Measurements from ENCODE around the gene NRG3. TPM values are rescaled to one million over a fixed set of nuclear protein-coding genes. Genes with fewer than 3 reads are reported as not detected.

NRG3 gene
- total and polyA plus RNA-seq, 2 of the 4 experiments (the other 2 are of a cell fraction), result not detected

DNA sequence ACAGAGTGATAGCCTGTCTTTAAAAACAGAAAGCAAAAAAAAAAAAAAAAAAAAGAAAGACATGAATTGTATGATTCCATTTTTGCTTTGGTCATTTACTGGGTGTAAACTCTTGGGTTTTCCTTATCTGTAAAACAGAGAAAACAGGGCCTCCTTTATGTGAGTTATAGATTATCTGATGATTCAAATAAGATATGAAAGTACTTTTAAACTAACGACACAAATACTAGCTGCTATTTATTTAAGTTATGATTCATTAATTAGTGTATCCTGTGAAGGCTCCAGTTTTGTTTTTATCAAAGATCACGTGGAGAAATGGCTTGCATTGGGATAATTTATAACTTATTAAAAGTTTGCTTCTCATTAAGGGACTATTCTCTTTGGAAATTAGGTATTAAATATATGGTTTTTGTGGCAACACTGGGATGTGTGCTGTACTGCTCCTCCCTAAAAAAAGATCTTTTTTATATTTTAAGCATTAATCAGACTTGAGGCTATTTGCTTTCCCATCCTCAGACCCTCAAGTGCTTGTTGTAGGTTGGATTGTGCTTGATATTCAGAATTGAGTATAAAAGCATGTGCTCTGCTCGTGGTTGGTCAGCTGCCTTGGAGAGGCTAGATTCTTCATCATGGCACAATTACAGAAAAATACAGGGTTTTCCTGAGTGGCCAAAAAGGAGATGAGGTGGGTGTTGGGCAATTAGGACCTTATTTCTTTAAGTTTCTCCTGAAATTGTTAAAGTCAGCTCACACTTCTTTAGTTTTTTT, 39.9 kb downstream of the NRG3 start:
- no peak overlapping the region for H4K5ac ChIP-seq (ENCODE audit: low read depth, low read length)
- no peak overlapping the region for H4K8ac ChIP-seq (ENCODE audit: low read depth in 2 of 2, low read length in 2 of 2)
- ChIA-PET POLR2A (ENCODE audit: unreplicated experiment) (no interaction called here), CTCF (no interaction called here)
- no peak overlapping the region for H2BK5ac ChIP-seq (ENCODE audit: low read depth, low read length, poor library complexity, severe bottlenecking)
- in situ Hi-C loops (cut with MboI; ENCODE audit: low sequenced_read_pairs), result no loop called here
- H3K56ac ChIP-seq (ENCODE audit: extremely low read depth, insufficient read depth, low read length), result no peak overlapping the region
- no peak overlapping the region for H2BK20ac ChIP-seq (ENCODE audit: low read depth, low read length)
- no peak overlapping the region for H2AFZ ChIP-seq (replicated peaks; ENCODE audit: low read length, poor library complexity)
- peaks cover 3% of the 10 kb centered on the region; the same call in 1 of the 2 replicates for H3K9me3 ChIP-seq (ENCODE audit: control insufficient read depth, insufficient read depth, low read length)
- no peak overlapping the region for H2BK15ac ChIP-seq (ENCODE audit: low read depth, low read length)
- no peak overlapping the region for H3K18ac ChIP-seq (ENCODE audit: low read depth, low read length)
- no peak overlapping the region for H2BK120ac ChIP-seq (ENCODE audit: low read depth, low read length)
- no peak overlapping the region for H2AK9ac ChIP-seq (replicated peaks; ENCODE audit: low read depth, low read length, poor library complexity)
- H3K9ac ChIP-seq (ENCODE audit: low read depth, low read length), result no peak overlapping the region
- no peak overlapping the region for H3K4me2 ChIP-seq (ENCODE audit: low read depth, low read length)
- no peaks in the 10 kb centered on the region for H3K27me3 ChIP-seq (ENCODE audit: control insufficient read depth, insufficient read depth, low read length)
- no peak overlapping the region for H3K27ac ChIP-seq (ENCODE audit: insufficient read depth, low read length)
- H3K4me3 ChIP-seq (ENCODE audit: insufficient read depth, low read depth, low read length), result no peak overlapping the region
- H3K23ac ChIP-seq (ENCODE audit: low read depth, low read length), result no peak overlapping the region
- no peak for TF ChIP-seq MXI1 (IDR thresholded peaks at IDR 0.05; ENCODE audit: borderline replicate concordance, low read depth, low read length)
- no peak for TF ChIP-seq MAFK (IDR thresholded peaks at IDR 0.05; ENCODE audit: low read depth, low read length)
- TF ChIP-seq RAD21 (IDR thresholded peaks at IDR 0.05; ENCODE audit: low read length), result no peak
- TF ChIP-seq, protein P1, sequence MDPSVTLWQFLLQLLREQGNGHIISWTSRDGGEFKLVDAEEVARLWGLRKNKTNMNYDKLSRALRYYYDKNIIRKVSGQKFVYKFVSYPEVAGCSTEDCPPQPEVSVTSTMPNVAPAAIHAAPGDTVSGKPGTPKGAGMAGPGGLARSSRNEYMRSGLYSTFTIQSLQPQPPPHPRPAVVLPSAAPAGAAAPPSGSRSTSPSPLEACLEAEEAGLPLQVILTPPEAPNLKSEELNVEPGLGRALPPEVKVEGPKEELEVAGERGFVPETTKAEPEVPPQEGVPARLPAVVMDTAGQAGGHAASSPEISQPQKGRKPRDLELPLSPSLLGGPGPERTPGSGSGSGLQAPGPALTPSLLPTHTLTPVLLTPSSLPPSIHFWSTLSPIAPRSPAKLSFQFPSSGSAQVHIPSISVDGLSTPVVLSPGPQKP (IDR thresholded peaks at IDR 0.05; ENCODE audit: borderline replicate concordance, low read depth, low read length), result no peak
- TF ChIP-seq, protein P2, sequence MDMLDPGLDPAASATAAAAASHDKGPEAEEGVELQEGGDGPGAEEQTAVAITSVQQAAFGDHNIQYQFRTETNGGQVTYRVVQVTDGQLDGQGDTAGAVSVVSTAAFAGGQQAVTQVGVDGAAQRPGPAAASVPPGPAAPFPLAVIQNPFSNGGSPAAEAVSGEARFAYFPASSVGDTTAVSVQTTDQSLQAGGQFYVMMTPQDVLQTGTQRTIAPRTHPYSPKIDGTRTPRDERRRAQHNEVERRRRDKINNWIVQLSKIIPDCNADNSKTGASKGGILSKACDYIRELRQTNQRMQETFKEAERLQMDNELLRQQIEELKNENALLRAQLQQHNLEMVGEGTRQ (IDR thresholded peaks at IDR 0.05; ENCODE audit: low read depth, low read length), result no peak
- no peak for TF ChIP-seq NFE2L2 (IDR thresholded peaks at IDR 0.05; ENCODE audit: low read depth, low read length)
- TF ChIP-seq FOS (IDR thresholded peaks at IDR 0.05; ENCODE audit: low read depth, low read length), result no peak
- TF ChIP-seq, protein P3, sequence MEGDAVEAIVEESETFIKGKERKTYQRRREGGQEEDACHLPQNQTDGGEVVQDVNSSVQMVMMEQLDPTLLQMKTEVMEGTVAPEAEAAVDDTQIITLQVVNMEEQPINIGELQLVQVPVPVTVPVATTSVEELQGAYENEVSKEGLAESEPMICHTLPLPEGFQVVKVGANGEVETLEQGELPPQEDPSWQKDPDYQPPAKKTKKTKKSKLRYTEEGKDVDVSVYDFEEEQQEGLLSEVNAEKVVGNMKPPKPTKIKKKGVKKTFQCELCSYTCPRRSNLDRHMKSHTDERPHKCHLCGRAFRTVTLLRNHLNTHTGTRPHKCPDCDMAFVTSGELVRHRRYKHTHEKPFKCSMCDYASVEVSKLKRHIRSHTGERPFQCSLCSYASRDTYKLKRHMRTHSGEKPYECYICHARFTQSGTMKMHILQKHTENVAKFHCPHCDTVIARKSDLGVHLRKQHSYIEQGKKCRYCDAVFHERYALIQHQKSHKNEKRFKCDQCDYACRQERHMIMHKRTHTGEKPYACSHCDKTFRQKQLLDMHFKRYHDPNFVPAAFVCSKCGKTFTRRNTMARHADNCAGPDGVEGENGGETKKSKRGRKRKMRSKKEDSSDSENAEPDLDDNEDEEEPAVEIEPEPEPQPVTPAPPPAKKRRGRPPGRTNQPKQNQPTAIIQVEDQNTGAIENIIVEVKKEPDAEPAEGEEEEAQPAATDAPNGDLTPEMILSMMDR (conservative IDR thresholded peaks at IDR 0.05; ENCODE audit: low read depth, low read length), result no peak
- TF ChIP-seq RCOR1 (IDR thresholded peaks at IDR 0.05; ENCODE audit: insufficient replicate concordance, low read length), result no peak
- TF ChIP-seq RFX5 (IDR thresholded peaks at IDR 0.05; ENCODE audit: low read depth, low read length), result no peak
- H4K20me1 ChIP-seq (ENCODE audit: insufficient read depth, low read length), result no peaks in the 10 kb centered on the region
- intact Hi-C loops (cut with micrococcal nuclease), result no loop called here
- BruUV-seq (replicated peaks), result no TSS peak
- H3K14ac ChIP-seq (replicated peaks; ENCODE audit: low read depth, low read length), result no peak overlapping the region
- H3K4ac ChIP-seq (ENCODE audit: low read depth, low read length), result no peak overlapping the region
- no peak overlapping the region for H4K91ac ChIP-seq (ENCODE audit: insufficient read depth, low read depth, low read length)
- DNase-seq (no peak), ATAC-seq (ENCODE audit: low read depth) (no peak)
- no CpG with 5 or more reads among the region's 3 CpGs for WGBS, 2 experiments (ENCODE audit: extremely low coverage in 2 of 2, insufficient read length in 1 of 2)
- no peaks in the 10 kb centered on the region for H3K9me1 ChIP-seq (ENCODE audit: insufficient read depth, low read length)
- dilution Hi-C loops (cut with HindIII; ENCODE audit: low sequenced_read_pairs, unreplicated experiment), result no loop called here
- no peaks in the 10 kb centered on the region for H3K36me3 ChIP-seq (ENCODE audit: control insufficient read depth, insufficient read depth, low read length)
- H3K4me1 ChIP-seq (ENCODE audit: control insufficient read depth, insufficient read depth, low read length), result no peaks in the 10 kb centered on the region
- H2AK5ac ChIP-seq (ENCODE audit: low read depth, low read length), result no peak overlapping the region
- H3K79me1 ChIP-seq (ENCODE audit: low read depth in 1 of 2, low read length in 2 of 2), result no peaks in the 10 kb centered on the region

Data from IMR-90 (cell line).